AG20443 (cell line): ENCODE measurements around the gene LINGO1.

Experiments
- DNase-seq: peaks from one replicate; pipeline ENCODE4 v3.0.0; 2012; ENCODE audit warnings: low spot score, mixed read lengths

Gene LINGO1

GRCh38 chr15:77617476-77618230 is 15.1 kb downstream of the LINGO1 start:
- no peak for DNase-seq

GRCh38 chr15:77616072-77616471 is 16.6 kb downstream of the LINGO1 start:
- DNase-seq: no peak

- no peak for DNase-seq
These were observed 17.2 kb downstream of the LINGO1 start for GRCh38 chr15:77615472-77615871.

GRCh38 chr15:77614251-77614806 is 18.4 kb downstream of the LINGO1 start:
- DNase-seq: no peak

GRCh38 chr15:77613814-77614213 is 18.9 kb downstream of the LINGO1 start:
- DNase-seq: no peak

- DNase-seq: no peak
These were observed 19.6 kb downstream of the LINGO1 start for GRCh38 chr15:77612958-77613601.

- no peak for DNase-seq
These were observed 20.9 kb downstream of the LINGO1 start for GRCh38 chr15:77611767-77612166.

- no peak for DNase-seq
These were observed 22.0 kb downstream of the LINGO1 start for GRCh38 chr15:77610731-77611130.

GRCh38 chr15:77609558-77609957 is 23.2 kb downstream of the LINGO1 start:
- DNase-seq: no peak

GRCh38 chr15:77608774-77609173 is 23.9 kb downstream of the LINGO1 start:
- DNase-seq: no peak

GRCh38 chr15:77607894-77608261 is 24.8 kb downstream of the LINGO1 start:
- DNase-seq: no peak

- peak; percentile 56 for DNase-seq
These were observed 25.4 kb downstream of the LINGO1 start for GRCh38 chr15:77607111-77607893.

GRCh38 chr15:77606142-77607034 is 26.3 kb downstream of the LINGO1 start:
- DNase-seq: no peak

- DNase-seq: no peak
These were observed 27.2 kb downstream of the LINGO1 start for GRCh38 chr15:77605547-77605946.

- no peak for DNase-seq
These were observed 27.7 kb downstream of the LINGO1 start for GRCh38 chr15:77604973-77605372.

- no peak for DNase-seq
These were observed 28.9 kb downstream of the LINGO1 start for GRCh38 chr15:77603611-77604336.

- no peak for DNase-seq
These were observed 29.9 kb downstream of the LINGO1 start for GRCh38 chr15:77602800-77603199.

- DNase-seq: peak; percentile 57
These were observed 32.8 kb downstream of the LINGO1 start for GRCh38 chr15:77599899-77600298.

- DNase-seq: no peak
These were observed 33.4 kb downstream of the LINGO1 start for GRCh38 chr15:77599357-77599756.

- DNase-seq: no peak
These were observed 34.1 kb downstream of the LINGO1 start for GRCh38 chr15:77598644-77599043.
